GM18873 (cell line): ENCODE results near the gene ZMYND10.

Experiments used
- ATAC-seq: cut with Tn5 transposase; IDR thresholded peaks from one replicate; pipeline ENCODE4 v1.9.1; 2021; ENCODE audit warnings: mild to moderate bottlenecking, moderate library complexity, moderate number of reproducible peaks; ENCODE audit not compliant: unreplicated experiment, low FRiP score

ZMYND10 gene

DNA sequence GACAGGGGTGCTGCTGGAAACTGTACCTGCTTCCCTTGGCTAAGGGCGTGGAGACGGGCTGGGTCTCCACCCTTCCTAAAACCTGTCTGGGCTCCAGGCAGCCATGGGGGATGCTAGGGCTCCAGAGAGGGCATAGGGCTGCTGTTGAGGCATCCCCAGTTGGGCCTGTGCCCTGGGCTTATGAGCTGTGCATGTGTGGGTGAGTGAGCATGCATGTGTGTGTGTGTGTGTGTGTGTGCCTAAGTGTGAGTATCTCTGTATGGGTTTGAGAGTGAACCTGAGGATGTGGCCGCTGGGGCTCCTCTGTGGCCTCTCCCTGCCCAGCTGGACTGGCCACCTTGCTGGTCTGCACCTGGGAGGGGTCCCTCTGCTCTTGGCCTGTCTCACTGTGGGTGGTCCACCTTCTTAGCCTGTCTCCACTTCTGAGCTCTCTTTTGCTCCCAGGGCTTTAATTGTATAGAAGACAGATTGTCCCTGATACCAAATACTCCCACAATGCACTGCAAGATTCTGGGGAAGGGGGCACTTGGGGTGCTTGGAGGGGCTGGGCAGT, 25.7 kb upstream of the ZMYND10 start:
- no peak for ATAC-seq

- no peak for ATAC-seq
These were observed 25.1 kb upstream of the ZMYND10 start for GRCh38 chr3:50370594-50370993.

DNA sequence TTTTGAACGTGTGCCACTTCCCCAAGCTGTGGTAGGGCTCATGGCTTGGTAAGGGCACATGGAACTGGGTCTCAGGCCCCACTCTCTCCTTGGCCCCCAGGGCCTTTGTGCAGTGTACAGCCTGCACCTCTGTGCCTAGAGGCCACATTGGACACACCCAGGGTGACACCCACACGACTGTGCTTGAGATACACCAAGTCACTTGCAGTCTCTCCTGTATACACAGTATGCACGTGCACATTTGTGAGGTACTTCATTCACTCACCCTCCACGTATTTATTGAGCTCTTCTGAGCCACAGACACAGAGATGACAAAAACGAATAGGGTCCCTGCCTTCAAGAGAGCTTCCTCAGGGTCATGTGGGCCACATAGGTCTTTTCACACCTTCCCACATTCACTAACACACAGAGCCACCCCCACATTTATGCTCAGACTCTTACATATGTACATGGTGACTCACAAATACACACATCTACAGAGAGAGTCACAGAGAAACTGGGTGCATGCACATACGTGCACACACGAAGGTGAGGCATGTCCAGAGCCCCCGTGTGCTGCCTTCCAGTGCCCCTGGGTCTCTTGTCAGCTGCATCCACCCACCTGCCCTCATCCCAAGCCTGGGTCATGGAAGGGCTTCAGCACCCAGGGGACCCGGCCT, 23.6 kb upstream of the ZMYND10 start:
- no peak for ATAC-seq

- no peak for ATAC-seq
These were observed 20.3 kb upstream of the ZMYND10 start for GRCh38 chr3:50365842-50366220.

DNA sequence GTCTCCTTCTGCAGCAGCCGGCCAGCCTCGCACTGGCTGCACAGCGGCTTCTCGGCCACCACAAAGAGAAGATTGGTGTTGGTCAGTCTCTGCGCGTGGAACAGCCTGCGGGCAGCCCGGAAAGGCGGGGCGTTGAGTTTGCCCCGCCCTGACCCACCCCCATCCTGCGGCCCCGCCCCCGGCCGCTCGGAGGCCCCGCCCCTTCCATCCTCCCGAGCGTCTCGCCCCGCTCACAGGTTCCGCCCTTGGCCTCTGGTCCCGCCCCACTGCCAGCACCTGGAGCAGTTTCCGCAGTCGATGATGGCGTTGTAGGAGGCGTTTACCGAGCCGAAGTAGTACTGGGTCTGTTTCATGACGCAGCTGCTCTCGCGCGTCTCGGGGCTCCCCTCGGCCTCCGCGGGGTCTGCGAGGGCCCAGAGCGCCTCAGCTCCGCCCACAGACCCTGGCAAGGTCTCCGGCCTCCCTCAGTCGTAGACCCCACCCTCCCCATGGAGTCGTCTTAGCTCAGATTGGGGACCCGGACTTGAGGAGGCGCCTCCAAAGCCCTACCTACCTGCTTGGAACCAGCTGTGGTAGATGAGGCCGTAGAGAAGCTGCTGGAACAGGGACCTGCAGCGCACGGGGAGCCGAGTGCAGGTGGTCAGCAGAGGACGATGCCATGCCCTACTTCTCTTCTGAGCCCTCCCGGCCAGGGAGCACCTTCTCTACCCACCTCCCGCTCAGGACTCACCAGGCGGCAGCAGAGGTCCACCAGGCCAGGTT, 19.7 kb upstream of the ZMYND10 start:
- peak; percentile 69 for ATAC-seq

GRCh38 chr3:50364573-50365079, 19.1 kb upstream of the ZMYND10 start:
- no peak for ATAC-seq

DNA sequence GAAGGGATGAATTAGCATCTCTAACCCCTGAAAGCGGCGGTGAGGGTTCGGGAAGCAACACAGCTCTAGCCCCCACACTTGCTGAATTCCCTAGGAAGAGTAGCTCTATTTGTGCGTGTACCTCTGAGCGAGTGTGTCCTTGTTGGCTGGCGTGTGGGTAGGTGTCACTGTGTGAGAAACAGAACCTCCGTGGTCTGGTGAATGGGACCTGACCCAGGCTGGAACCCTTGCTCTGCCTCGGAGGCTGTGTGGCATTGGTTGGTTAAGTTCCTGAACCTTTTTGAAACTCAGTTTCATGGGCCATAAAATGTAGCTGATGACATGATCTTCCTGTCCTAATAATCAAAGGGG, 14.2 kb upstream of the ZMYND10 start:
- no peak for ATAC-seq

- ATAC-seq, result peak; percentile 97
These were observed 13.6 kb upstream of the ZMYND10 start, which contains the start of gene TMEM115 for GRCh38 chr3:50358911-50359759. TMEM115 (minus strand) TSS chr3:50359521; CDS start chr3:50359063, 458 bp downstream.

- no peak for ATAC-seq
These were observed 12.9 kb upstream of the ZMYND10 start for GRCh38 chr3:50358355-50358910.

- ATAC-seq, result no peak
These were observed 11.9 kb upstream of the ZMYND10 start for GRCh38 chr3:50357481-50357880.

GRCh38 chr3:50356553-50356952, 11.0 kb upstream of the ZMYND10 start:
- no peak for ATAC-seq

GRCh38 chr3:50355829-50356552, 10.5 kb upstream of the ZMYND10 start:
- no peak for ATAC-seq

GRCh38 chr3:50354850-50355249, 9.3 kb upstream of the ZMYND10 start:
- no peak for ATAC-seq

DNA sequence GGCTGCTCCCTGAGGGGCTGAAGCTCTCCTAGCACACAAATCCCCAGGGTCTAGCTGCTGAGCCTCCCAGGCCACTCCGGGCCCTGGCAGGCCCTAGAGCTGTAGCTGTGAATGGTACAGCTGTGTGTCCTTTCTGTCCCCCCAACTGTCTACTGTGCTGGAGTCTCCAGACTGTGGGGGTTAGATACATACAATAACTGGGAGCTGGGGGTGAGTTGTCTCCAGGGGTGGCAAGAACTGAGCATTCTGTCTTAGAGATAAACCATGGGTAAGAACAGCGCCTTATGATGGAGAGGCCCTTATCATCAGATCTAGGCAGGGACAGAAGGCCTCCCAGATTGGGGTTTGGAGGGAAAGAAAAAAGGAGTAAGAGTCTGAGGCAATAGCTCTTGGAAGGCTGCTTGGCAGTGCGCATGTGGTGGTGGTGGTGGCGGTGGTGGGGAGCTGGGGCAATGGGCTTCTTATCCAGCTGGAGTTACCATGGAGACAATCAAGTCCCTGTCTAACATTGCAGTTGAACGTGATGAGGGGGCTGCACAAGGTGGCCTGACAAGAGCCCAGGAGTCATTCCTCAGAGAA, 8.7 kb upstream of the ZMYND10 start:
- no peak for ATAC-seq

GRCh38 chr3:50353245-50354004, 7.9 kb upstream of the ZMYND10 start:
- no peak for ATAC-seq

DNA sequence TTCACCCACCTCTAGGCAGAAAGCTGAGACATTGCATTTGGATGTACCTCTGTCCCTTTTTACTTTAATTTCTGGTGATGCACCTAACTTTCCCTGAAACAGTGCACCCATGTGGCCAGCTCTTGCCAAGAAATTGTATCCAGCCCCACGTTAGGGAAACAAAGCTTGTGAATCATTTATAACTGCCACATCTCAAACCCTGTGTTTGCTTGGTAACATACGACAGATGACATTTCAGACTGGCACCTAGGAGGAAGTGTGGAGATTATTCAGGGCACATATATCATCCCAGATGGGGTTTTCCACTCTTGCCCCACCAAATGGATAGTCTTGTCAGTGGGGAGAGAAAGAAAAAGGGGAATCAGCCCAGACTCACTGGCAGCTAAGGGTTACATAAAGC, 7.2 kb upstream of the ZMYND10 start:
- ATAC-seq, result no peak

DNA sequence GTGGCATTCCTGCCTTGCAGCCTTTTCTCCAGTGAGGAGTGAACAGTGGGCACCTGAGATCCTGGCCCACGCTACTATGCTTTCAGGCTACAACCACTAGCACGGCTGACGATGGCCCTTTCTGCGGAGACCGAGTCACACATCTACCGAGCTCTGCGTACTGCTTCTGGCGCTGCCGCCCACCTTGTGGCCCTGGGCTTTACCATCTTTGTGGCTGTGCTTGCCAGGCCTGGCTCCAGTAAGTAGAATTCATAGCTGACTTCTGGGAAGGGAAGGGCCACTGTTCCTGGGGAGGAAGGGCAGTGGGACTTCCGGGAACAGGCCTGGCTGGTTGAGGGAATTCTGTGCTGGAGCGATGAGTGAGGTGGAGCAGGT, 5.8 kb upstream of the ZMYND10 start:
- no peak for ATAC-seq

GRCh38 chr3:50350527-50351322, 5.2 kb upstream of the ZMYND10 start, which contains the start of the genes CYB561D2 and NPRL2:
CYB561D2 (plus strand) TSS chr3:50350862; CDS start chr3:50351434, 572 bp downstream.
NPRL2 (minus strand) TSS chr3:50350775; CDS start chr3:50350652, 123 bp downstream.
- peak; percentile 65 for ATAC-seq
